GM18526 (cell line): ENCODE measurements around the gene TMEM52.

Experiments used
- POLR2A ChIP-seq: IDR thresholded peaks from 3 replicates; pipeline ENCODE4 v1.6.1; 2011; ENCODE audit not compliant: insufficient read length; ENCODE audit errors: extremely low read depth

TMEM52 gene

GRCh38 chr1:1939296-1940122, 20.4 kb upstream of the TMEM52 start:
- no peak for TF ChIP-seq POLR2A

- no peak for TF ChIP-seq POLR2A
Observed at GRCh38 chr1:1938613-1939295, 19.7 kb upstream of the TMEM52 start.

- TF ChIP-seq POLR2A, result no peak
Observed at GRCh38 chr1:1938276-1938573, 19.1 kb upstream of the TMEM52 start.

GRCh38 chr1:1937549-1938275, 18.6 kb upstream of the TMEM52 start:
- no peak for TF ChIP-seq POLR2A

GRCh38 chr1:1937061-1937460, 18.0 kb upstream of the TMEM52 start:
- TF ChIP-seq POLR2A, result no peak

- no peak for TF ChIP-seq POLR2A
Observed at GRCh38 chr1:1929639-1930545, 10.8 kb upstream of the TMEM52 start.

- TF ChIP-seq POLR2A, result no peak
Observed at GRCh38 chr1:1929102-1929638, 10.1 kb upstream of the TMEM52 start.

GRCh38 chr1:1928231-1929101, 9.4 kb upstream of the TMEM52 start:
- no peak for TF ChIP-seq POLR2A

- TF ChIP-seq POLR2A, result no peak
Observed at GRCh38 chr1:1927751-1928150, 8.7 kb upstream of the TMEM52 start.

- TF ChIP-seq POLR2A, result no peak
Observed at GRCh38 chr1:1926886-1927660, 8.0 kb upstream of the TMEM52 start.

- TF ChIP-seq POLR2A, result no peak
Observed at GRCh38 chr1:1926346-1926811, 7.3 kb upstream of the TMEM52 start.

GRCh38 chr1:1925437-1926345, 6.6 kb upstream of the TMEM52 start:
- no peak for TF ChIP-seq POLR2A
